HG03439 (cell line): ENCODE measurements around the gene TVP23C.

Source experiments
- ATAC-seq: cut with Tn5 transposase; IDR thresholded peaks from one replicate; pipeline ENCODE4 v1.9.1; 2021; ENCODE audit warnings: mild to moderate bottlenecking, moderate library complexity; ENCODE audit not compliant: unreplicated experiment

Gene TVP23C

GRCh38 chr17:15498107-15498506 is 65.2 kb downstream of the TVP23C start:
- ATAC-seq: no peak

GRCh38 chr17:15496735-15497670 is 66.3 kb downstream of the TVP23C start:
- ATAC-seq: no peak

GRCh38 chr17:15494821-15495220 is 68.5 kb downstream of the TVP23C start:
- ATAC-seq: no peak

GRCh38 chr17:15493693-15494035 is 69.6 kb downstream of the TVP23C start:
- no peak for ATAC-seq

GRCh38 chr17:15492791-15493692 is 70.2 kb downstream of the TVP23C start:
- ATAC-seq: no peak

GRCh38 chr17:15492186-15492585 is 71.1 kb downstream of the TVP23C start:
- ATAC-seq: no peak

GRCh38 chr17:15490634-15491261 is 72.5 kb downstream of the TVP23C start:
- ATAC-seq: no peak

- ATAC-seq: no peak
These were observed 74.7 kb downstream of the TVP23C start for GRCh38 chr17:15488557-15488956.

GRCh38 chr17:15485045-15485444 is 78.2 kb downstream of the TVP23C start:
- ATAC-seq: no peak

GRCh38 chr17:15483431-15483830 is 79.9 kb downstream of the TVP23C start:
- ATAC-seq: no peak

GRCh38 chr17:15482476-15482875 is 80.8 kb downstream of the TVP23C start:
- no peak for ATAC-seq

- ATAC-seq: no peak
These were observed 81.8 kb downstream of the TVP23C start for GRCh38 chr17:15481481-15481880.

GRCh38 chr17:15480204-15480603 is 83.1 kb downstream of the TVP23C start:
- no peak for ATAC-seq

- no peak for ATAC-seq
These were observed 83.6 kb downstream of the TVP23C start for GRCh38 chr17:15479703-15480102.

GRCh38 chr17:15478845-15479244 is 84.4 kb downstream of the TVP23C start:
- ATAC-seq: no peak

GRCh38 chr17:15475631-15476354 is 87.5 kb downstream of the TVP23C start:
- no peak for ATAC-seq

- no peak for ATAC-seq
These were observed 90.4 kb downstream of the TVP23C start for GRCh38 chr17:15472891-15473290.

GRCh38 chr17:15470536-15470935 is 92.7 kb downstream of the TVP23C start:
- ATAC-seq: no peak

GRCh38 chr17:15469260-15469659 is 94.0 kb downstream of the TVP23C start:
- no peak for ATAC-seq

GRCh38 chr17:15468126-15468525 is 95.2 kb downstream of the TVP23C start:
- no peak for ATAC-seq

GRCh38 chr17:15467592-15467991 is 95.7 kb downstream of the TVP23C start, which contains the start of gene CDRT4:
TSS of gene CDRT4 (minus strand) at chr17:15467621. CDS start at chr17:15440238, 27,383 bp downstream.
- ATAC-seq: no peak
